HG03108 (cell line): ENCODE measurements around the gene METTL14.
A peak's percentile ranks its signal among the peaks of the same experiment; 100 is the strongest.
"Not testable (repeated sequence)": the region's sequence is repeated elsewhere in the genome, so short reads cannot be mapped to it uniquely, and the experiment has no call there.

Experiments used
- ATAC-seq: cut with Tn5 transposase; IDR thresholded peaks from one replicate; pipeline ENCODE4 v1.9.1; 2021; ENCODE audit warnings: moderate library complexity; ENCODE audit not compliant: unreplicated experiment

METTL14 gene

DNA sequence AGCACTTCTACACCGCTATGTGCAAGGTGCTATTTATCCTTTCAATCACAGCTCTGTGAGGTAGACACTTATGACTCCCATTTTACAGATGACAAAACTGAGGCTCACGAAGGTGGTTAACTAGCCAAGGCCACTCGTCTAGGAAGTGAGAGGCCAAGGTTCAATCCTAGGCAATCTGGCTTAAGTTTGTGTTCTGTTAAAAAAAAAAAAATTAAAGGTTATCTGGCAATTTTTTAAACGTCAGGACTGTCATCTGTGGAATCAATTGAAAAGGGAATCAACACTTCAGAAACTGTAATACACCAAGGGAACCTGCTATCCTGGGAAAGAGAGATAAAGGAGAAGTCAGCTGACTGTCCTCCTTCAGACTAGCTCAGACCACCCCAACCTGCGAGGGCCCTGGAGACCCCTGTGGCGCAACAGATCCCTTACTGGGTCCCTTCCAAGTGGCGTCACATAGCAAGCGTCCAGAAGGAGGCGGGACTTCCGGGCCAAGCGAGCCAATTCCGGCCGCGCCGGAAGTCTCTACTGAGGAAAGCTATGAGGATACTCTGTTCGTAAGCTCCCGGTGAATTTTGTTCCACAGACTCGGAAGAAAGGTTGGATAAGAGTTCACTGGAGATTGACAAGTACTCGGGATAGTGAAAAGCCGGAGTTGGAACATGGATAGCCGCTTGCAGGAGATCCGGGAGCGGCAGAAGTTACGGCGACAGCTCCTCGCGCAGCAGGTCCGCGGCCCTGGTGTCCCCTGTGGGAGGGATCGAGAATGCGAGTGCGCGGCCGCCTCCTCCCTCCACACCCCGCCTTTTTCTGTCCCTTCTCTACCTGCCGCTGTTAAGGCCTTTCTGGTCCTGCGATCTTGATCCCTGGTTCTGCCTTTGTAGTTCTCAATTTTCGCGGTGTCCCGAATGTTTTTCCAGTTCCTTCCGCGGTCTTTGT, at the start of gene METTL14:
METTL14 (plus strand) TSS at position 520 of the 939 bp plus-strand sequence; CDS start at position 663, 143 bp downstream.
- peak; percentile 99 for ATAC-seq

DNA sequence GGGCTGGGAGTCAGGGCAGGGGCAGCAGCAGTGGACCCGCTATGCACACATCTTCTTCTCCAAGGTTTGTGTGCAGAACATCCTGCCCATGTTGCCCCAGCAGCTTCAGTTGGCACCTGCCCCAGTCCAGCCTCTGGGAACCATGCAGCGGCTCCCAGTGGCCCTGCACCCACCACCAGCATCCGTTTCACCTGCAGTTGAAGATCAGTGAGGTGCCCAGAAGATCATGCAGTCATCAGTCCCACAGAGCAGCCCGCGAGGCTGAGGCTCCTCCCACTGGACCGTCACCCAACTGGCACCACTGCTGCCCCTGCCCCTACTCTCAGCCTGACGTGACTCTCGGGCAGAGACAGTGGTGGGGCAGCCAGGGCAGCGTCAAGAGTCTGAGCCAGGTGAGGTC, 49.1 kb upstream of the METTL14 start:
- ATAC-seq: not testable (repeated sequence)

DNA sequence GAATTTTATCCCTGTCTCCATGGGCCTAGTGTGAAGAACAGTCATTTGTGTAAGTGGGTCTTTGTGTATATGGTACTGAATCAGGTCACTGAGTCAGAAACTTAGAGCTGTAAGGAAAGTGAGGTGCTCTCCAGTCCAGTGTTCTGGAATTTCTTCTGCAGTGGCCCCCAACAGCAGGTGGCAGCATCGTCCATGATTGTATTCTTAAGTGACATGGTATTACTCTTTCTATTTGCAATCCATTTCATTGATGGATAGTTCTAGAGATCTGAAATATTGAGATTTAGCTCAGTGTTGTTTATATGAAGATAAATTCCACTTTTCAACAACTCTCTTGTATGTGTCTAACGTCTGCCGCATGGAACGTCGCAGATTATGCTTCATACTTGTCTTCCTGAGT, 20.5 kb upstream of the METTL14 start:
- not testable (repeated sequence) for ATAC-seq

DNA sequence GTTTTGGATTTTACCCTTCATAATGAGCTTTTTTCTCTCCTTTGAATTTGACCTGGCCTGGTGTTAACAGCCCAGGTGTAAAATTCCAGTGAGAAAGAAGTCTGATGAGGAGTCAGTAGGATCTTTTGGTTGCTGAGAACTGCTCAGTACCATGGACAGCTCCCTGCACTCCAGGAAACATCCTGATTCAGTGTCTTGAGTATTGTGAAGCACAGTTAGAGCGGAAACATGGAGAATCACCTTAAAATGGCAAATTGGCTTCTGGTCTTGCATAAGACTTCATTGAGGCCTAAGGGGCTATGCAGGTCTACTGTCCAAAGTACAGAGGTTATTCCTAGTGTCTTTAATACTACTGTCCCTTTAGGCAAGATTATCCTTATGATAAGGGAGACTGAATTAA, 16.0 kb upstream of the METTL14 start:
- not testable (repeated sequence) for ATAC-seq

DNA sequence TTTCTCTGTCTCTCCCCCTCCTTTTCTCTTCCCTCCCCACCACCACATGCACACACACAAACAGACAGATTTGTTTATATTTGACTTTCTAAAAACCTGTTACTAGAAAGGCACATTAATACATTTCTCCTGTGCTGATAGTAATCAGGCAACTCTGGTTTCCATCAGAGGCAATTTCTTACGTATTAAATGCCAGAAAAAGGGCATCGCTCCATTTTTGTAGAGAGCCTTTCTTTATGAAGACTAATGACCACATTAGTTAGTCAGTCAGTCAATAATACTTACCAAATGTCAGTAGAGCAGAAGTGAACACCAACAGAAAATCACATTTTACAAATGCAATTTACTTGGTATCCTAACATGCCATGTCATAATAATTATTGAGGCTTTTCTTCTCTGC, 14.2 kb upstream of the METTL14 start:
- ATAC-seq: not testable (repeated sequence)

DNA sequence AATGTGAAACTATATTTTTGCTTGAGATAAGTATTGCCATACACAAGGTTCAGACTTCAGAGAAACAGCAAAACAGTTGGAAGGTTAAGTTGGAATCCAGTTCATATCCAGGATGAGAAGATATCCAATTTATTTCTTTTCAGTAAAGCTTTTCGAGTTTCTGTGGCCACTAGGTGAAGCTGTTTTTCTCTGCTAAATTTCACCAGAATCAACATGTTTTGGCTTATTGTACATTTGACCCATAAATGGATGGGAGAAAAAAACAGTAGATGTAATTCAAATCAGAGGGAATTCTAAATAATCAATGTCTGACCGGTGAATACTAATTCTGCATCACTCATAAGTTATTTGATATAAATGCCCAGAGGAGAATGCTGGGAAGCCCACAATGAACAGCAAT, 9.1 kb upstream of the METTL14 start:
- no peak for ATAC-seq

DNA sequence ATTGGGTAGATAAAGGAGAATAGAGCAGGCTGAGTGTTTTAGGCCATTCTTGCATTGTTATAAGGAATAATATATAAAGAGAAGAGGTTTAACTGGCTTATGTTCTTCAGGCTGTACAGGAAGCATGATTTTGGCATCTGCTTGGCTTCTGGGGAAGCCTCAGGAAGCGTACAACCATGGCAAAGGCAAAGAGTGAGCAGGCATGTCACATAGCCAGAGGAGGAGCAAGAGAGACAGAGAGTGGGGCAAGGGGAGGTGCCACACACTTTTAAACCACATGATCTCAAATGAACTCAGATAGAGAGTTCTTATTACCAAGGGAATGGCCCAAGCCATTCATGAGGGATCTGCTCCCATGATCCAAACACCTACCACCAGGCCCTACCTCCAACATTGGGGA, 4.4 kb upstream of the METTL14 start:
- ATAC-seq: no peak

DNA sequence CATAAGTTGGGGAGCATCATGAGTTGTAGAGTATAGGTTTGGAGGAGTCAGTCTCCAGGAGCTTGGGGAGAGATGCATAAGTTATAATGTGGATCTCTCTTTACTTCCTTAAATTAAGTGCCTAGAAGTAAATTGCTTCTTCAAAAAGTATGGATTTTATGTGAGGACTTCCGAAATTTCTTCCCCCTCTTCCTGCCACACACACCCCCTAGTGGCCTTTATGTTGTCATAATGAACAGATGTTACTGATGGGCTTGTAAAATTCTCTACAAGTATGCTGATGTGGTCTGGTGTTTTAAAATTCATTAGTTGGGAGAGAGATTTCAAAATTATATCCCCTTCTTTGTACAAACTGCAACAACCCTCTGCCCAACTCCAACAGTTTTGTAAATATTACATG, 2.3 kb upstream of the METTL14 start:
- no peak for ATAC-seq

DNA sequence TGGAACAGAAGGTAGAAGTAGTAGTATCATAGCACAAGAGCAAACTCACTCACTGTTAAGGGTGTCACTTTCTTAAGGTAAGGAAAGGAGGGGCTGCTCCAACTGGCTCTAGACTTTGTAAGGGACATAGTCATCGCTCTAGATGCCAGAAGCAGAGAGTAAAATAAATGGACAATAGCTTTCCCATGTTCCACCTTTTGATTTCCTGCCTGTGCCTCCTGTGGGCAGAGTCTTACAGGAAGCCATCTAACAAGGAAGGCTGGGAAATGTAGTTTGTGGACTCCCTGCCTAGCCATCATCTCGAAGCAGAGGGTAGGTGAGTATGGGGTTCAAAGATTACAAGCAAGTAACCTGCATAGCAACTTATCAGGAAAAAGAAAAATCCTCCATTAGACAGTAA, 1.7 kb upstream of the METTL14 start:
- no peak for ATAC-seq

DNA sequence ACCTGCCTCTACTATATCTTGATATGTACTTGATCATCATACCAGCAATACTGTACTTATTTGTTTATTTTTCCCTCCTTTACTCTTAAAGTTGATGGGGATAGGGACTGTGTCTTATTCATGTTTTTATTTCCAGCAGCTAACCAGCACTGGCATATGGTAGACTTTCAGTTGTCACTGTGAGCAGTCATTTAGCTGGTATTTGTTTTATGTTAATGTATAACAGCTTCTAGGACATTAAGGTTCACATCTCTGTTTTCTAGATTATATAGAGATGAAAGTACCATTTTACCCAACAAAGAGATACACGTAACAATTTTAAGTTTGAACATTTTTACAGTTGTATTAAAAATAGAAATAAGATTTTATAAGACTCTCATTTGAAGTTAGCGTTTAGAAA, 17.9 kb downstream of the METTL14 start:
- ATAC-seq: no peak

DNA sequence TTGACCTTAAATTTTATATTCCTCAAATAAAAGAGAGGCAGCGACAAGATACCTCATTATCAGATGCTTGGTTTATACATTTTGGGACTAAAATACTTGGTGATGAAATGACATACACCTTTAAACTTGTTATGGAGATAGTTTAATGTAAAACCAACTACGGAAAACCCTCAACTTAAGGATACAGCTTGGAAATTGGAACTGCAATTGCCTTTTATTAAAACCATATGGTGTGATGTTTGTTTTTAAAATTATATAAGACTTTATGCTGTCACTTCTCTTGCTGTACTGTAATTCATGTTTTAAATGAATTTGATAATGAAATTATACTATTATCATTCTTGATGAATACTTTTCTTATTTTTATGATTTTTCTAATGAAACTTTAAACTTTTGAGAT, 25.9 kb downstream of the METTL14 start:
- no peak for ATAC-seq

DNA sequence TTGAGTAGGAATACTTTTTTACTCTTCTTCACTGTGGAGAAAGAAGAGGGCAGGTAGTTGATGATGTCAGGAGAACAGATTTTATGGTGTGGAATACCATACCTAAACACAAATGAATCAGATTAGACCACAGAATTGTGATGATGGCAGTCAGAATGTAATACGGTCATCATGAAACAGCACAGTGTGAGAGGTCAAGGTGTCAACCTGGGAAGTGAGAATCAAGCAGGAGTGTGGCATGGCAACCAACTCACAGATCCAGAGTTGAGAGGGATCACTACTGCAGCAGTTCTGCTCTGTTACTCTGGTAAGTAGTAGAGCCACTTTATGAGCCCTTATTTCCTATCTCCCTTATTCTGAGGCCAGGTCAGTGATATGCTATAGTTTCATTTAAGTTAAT, 27.7 kb downstream of the METTL14 start:
- ATAC-seq: no peak

DNA sequence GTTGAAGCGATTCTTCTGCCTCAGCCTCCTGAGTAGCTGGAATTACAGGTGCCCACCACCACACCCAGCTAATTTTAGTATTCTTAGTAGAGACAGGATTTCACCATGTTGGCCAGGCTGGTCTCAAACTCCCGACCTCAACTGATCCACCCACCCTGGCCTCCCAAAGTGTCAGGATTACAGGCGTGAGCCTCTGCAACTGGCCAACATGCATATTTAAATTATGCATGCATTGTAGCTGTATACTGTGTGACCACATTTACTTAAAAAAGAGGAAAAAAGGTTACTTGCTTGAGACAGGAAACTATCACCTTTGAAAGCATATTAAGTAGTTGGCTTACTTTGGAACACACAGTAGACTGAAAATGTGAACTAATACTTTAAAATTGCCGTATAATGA, 29.5 kb downstream of the METTL14 start:
- no peak for ATAC-seq

DNA sequence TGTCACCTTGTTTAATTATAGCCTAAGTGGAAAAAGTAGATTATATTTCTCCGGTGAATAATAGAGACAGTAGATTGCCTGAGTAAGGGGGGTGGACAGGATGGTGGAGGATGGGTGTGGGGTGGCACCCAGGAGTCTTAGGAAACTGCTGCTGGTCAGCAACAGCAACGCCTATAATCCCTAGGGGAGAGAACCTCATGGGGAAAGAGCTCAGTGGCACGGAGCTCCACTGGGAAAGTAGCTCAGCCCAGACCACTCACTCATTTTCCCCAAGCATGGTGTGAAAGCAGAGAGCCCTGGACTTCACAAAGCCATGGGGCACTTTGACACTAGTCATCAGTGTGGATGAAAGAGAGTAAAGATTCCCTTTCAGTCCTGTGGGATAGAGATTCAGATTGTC, 31.1 kb downstream of the METTL14 start:
- no peak for ATAC-seq

DNA sequence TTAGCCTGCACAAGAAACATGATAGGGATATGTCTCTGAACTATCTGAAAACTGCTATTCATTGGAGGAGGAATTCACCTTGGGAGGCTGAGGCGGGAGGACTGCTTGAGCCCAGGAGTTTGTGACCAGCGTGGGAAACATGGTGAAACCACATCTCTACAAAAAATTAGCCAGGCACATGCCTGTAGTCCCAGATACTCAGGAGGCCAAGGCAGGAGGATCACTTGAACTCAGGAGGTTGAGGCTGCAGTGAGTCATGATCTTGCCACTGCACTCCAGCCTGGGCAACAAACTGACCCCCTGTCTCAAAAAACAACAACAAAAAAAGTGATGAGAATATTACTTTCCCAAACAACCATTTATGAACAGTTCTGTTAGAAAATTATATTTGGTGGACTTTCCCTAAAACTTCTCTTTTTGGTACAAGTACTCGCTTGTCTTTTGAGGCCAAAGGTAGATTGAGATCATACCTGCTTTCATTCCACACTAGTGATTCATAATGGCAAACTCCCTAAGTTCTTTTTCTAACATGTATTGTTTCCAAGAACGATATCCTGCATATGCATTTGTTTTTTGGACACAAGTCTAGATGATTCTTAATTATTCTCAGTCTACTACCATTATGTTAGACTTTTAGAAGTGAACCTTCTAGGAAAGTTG, 33.4 kb downstream of the METTL14 start:
- no peak for ATAC-seq

DNA sequence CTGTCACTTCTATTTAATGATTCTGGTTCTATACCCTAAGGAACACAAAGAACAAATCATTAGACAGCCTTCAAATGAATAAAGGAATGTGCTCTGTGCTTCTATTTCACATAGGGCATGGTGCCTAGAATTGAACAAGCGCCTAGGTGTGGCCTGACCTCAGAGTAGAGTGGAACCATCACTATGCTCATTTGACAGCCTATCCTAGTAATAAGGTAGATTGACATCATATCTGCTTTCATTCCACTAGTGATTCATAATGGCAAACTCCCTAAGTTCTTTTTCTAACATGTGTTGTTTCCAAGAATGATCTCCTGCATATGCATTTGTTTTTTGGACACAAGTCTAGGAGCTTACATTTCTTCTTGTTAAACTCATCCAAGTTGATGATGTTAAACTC, 36.6 kb downstream of the METTL14 start:
- no peak for ATAC-seq

DNA sequence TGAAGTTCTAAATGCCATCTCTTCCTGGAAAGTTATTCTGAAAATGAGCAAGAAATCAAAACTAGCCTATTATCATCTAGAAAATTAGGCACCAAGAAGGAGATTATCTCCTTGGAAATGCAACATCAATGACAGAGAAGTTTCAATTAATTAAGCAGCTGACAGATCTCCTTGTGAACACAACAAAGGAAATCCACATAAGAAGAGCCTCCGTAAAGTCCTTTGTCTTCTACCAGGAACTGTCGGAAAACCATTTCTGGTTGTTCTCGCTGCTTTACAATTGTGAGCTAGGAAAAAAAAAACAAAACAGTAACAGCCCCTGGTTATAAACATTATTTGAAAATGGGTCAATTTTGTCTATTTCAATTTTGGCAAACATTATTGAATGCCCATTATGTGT, 38.2 kb downstream of the METTL14 start:
- ATAC-seq: no peak

DNA sequence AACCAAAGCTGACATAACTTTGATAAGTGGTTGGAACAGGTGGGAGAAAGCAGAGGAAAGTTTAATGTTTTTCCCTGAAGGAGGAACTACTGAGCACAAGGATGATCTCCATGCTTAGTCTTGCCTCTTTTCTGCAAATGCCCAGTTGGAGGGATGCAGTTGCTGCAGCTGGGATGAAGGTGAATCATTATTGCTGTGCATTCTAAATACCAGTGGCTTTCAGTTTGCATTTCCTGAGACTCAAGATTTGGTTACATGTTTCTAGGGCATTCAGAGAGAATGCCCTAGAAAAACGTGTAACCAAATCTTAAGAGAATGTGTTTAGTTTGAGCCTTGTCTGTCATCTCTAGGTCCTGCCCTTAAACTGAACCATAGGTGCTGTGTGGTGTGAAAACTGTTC, 42.2 kb downstream of the METTL14 start:
- ATAC-seq: no peak

DNA sequence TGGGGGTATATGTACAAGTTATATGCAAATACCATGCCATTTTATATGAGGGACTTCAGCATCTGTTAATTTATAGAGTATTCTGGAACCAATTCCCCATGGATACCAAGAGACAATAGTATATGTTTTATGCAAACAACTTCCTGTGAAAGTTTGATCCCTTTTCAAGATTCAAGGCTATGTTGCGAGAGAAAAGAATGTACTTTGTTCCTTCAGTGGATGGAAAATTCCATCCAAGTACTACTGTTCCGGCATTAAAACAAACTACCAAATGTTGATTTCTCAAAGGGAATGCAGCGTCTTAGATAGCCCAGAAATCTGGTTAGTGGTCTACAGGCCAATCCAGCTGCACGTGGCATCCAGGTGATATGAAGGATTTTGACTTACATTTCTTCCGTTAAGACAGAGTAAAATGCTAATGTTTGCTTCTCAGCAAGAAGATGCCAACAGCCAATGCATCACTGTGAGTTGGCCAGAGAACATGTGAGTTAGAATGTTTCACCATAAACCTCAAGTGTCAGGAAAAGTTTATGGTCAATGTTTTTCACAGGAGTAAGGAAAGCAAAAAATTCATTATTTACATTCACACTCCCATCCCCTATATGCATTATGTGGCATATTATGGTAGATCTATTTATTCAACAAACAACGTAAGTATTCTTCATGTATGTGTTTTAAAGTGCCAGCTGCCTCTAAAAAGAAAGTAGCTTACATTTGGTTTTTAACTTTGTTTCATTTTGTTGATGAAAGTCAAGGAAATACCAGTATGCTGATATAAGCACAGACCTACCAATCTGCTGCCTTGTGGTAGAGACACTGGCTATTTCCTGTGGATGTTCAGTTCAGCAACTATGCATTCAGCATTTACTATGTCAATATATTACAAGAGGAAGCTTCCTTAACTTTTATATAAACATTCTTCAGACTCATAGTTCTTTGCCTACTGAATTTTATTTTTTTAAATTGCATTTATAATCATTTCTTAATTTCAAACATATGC, 44.4 kb downstream of the METTL14 start:
- ATAC-seq: no peak

DNA sequence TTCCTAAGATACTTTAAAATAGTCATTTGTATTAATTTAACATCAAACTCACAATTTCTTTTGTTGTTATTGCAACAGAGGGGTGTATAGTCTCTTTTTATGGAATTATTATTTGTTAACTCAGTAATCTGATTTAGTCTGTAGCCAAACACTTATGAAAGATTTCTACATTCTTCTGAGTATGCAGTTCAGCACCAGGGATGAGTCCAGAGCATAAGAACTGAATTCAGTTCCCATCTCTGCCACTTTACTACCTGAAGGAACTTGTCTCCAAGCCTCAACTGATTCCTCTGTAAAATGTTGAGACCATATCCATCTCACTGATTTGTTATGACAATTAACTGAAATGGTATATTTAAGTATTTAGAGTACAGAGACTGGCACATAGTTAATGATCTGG, 45.5 kb downstream of the METTL14 start:
- ATAC-seq: no peak
